Activated T-helper 1 cell treated with anti-CD3 and anti-CD28 coated beads, Interleukin-2, amount 50 U/mL, for 16 hours (primary cell): ENCODE data around the gene VTA1.

Source experiments
- DNase-seq, 2 donors: peaks; one replicate each; pipeline ENCODE4 v3.0.0-alpha.2; 2020; ENCODE audit warnings: low read depth in 1 of 2, low spot score in 1 of 2

The VTA1 gene

DNA sequence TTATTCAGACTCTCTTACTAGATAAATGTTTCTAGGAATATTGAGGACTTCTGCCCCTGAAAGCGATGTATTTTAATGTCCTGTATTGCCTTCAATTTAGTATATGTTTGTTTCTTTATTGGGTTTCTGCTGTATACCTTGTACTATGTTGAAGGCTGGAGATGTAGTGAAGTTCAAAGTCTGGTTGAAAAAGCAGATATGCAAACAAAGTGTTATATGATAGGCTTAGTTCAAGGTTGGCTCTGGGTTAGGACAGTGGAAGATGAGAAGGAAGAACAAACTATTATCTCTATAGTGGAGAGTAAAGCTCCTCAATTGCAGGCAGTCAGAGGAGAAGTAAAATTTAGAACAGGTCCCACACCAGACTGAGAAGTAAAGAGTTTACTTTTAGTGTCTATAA lies 118.4 kb downstream of the VTA1 start:
- no peak for DNase-seq

DNA sequence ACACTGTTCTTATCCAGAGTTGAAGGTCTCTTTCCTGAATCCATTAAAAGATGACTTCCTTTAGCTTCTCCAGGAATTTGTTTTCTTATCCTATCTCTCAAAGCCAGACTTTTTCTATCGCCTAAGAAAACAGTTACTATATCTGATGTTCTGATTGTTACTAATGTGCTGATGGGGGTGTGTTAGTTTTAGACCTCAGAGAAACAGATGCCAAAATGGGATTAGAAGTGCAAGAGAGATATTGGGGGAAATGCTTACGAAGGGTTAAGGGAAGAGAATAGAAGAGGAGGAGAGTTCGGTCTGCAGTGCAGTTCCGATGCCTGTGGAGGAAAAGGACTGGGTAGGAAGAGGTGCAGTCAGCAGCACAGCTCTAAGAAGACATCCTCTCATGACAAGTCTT lies 119.0 kb downstream of the VTA1 start:
- no peak for DNase-seq

DNA sequence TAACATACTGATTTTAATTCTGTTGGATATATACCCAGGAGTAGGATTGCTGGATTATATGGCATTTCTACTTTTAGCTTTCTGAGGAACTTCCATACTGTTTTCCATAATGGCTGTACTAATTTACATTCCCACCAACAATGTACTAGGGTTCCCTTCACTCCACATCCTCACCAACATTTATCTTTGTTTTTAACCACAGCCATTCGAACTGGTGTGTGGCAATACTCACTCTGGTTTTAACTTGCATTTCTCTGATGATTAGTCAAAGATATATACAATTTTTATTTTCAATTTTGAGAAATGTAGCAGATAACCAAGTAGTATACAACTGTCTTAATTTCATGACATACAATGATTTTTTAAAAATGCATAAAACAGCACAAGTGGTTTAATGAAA lies 124.4 kb downstream of the VTA1 start:
- DNase-seq, result no peak
